HepG2 (cell line): ENCODE results near the gene SERPINI1. TPM values are rescaled to one million over a fixed set of nuclear protein-coding genes. Genes with fewer than 3 reads are reported as not detected.

ENCODE experiments used
- ATAC-seq: fragments of 200-7000 bp; cut with Tn5 transposase; 3 replicates; pipeline ENCODE4 v1.9.1; 2020; ENCODE audit warnings: mild to moderate bottlenecking, moderate library complexity
- BruUV-seq: library from RNA; stranded (reverse); fragments of 400-500 nt; replicated peaks from 2 replicates; lab custom pipeline; 2021; lab: Mats Ljungman, UMichigan
- CTCF ChIA-PET: fragments of 300-600 bp; formaldehyde crosslinking; extraction: SDS; loops from one replicate; lab custom pipeline; 2021; ENCODE audit warnings: low total read pairs, inconsistent platforms, low intra/inter-chr PET ratio; lab: Yijun Ruan, JAX
- POLR2A ChIA-PET: fragments of 350-600 bp; sonication (Branson Sonifier 250); formaldehyde crosslinking; loops from one replicate; lab custom pipeline; 2020; ENCODE audit warnings: antibody characterized with exemption, inconsistent platforms; lab: Yijun Ruan, JAX
- DNase-seq: peaks from one replicate; pipeline ENCODE4 v3.0.0-alpha.2; 2015; ENCODE audit warnings: low spot score
- FAIRE-seq: peaks from 3 replicates; lab custom pipeline; 2011; peaks lifted over from hg19 to GRCh38; lab: Jason Lieb, UNC
- H2AFZ ChIP-seq: one replicate; pipeline ENCODE4 v1.6.1; 2011; ENCODE audit warnings: low read length, inconsistent platforms
- H3K27ac ChIP-seq: fragments of 300-600 bp; 3 replicates; pipeline ENCODE4 v1.8.0; 2011; ENCODE audit warnings: mixed run types, mild to moderate bottlenecking, mixed read lengths, low read length, inconsistent platforms; ENCODE audit not compliant: insufficient read depth; ENCODE audit errors: extremely low read length
- H3K27me3 ChIP-seq, 2 experiments: fragments of 200-600 bp in 1 of 2; 2 replicates in 1 of 2; 3 replicates in 1 of 2; pipeline versions ENCODE4 v1.6.0 to v1.8.0; 2011; ENCODE audit warnings: low read length in 2 of 2, mild to moderate bottlenecking in 2 of 2, moderate library complexity in 2 of 2, inconsistent platforms in 1 of 2; ENCODE audit not compliant: insufficient read depth in 2 of 2, control insufficient read depth in 1 of 2
- H3K36me3 ChIP-seq, 2 experiments: fragments of 200-600 bp in 1 of 2; replicated peaks in 1 of 2; 2 replicates in 1 of 2; 3 replicates in 1 of 2; pipeline versions ENCODE4 v1.5.1 to v1.8.0; 2011; ENCODE audit warnings: low read length in 2 of 2, inconsistent platforms in 1 of 2; ENCODE audit not compliant: insufficient read depth in 2 of 2, control insufficient read depth in 1 of 2
- H3K4me1 ChIP-seq: 2 replicates; pipeline ENCODE4 v1.5.1; 2012; ENCODE audit warnings: low read length, inconsistent platforms; ENCODE audit not compliant: insufficient read depth
- H3K4me2 ChIP-seq: 2 replicates; pipeline ENCODE4 v1.6.0; 2011; ENCODE audit warnings: low read depth, low read length, inconsistent platforms
- H3K4me3 ChIP-seq, 3 experiments: fragments of 200-600 bp in 1 of 3; sonication (generic), shearing (Covaris generic) in 1 of 3; replicated peaks in 1 of 3; 2 replicates each; pipeline ENCODE4 v1.5.1; 2011 to 2016; ENCODE audit warnings: low read length in 3 of 3, inconsistent platforms in 2 of 3, low read depth in 2 of 3, mild to moderate bottlenecking in 2 of 3, control low read depth in 1 of 3, mixed read lengths in 1 of 3; ENCODE audit not compliant: insufficient read depth in 1 of 3
- H3K79me2 ChIP-seq: one replicate; pipeline ENCODE4 v1.6.1; 2011; ENCODE audit warnings: low read length, inconsistent platforms; ENCODE audit not compliant: insufficient read depth
- H3K9ac ChIP-seq: 2 replicates; pipeline ENCODE4 v1.6.0; 2011; ENCODE audit warnings: mild to moderate bottlenecking, low read depth, low read length, inconsistent platforms; ENCODE audit not compliant: insufficient read depth
- H3K9me3 ChIP-seq: 2 replicates; pipeline ENCODE4 v1.5.1; 2012; ENCODE audit warnings: mild to moderate bottlenecking, low read length
- H4K20me1 ChIP-seq: 2 replicates; pipeline ENCODE4 v1.6.0; 2011; ENCODE audit warnings: inconsistent platforms, mild to moderate bottlenecking, low read length, moderate library complexity; ENCODE audit not compliant: insufficient read depth
- ELF3 ChIP-seq: IDR thresholded peaks from 2 replicates; pipeline ENCODE4 v1.6.1; 2016; ENCODE audit warnings: missing genetic modification reagents, missing compliant biosample characterization
- HOMEZ ChIP-seq: IDR thresholded peaks from 2 replicates; pipeline ENCODE4 v1.6.1; 2016; ENCODE audit warnings: low read depth
- IRF2 ChIP-seq: IDR thresholded peaks from 2 replicates; pipeline ENCODE4 v1.6.1; 2018; ENCODE audit warnings: missing genetic modification reagents, missing compliant biosample characterization
- MAF1 ChIP-seq: sonication (generic); formaldehyde crosslinking; IDR thresholded peaks from 2 replicates; pipeline ENCODE4 v1.5.0; 2020; ENCODE audit warnings: missing genetic modification reagents, borderline replicate concordance
- NR0B2 ChIP-seq: sonication (generic); formaldehyde crosslinking; IDR thresholded peaks from 2 replicates; pipeline ENCODE4 v1.4.0; 2020; ENCODE audit warnings: mild to moderate bottlenecking, missing genetic modification reagents
- PAF1 ChIP-seq: IDR thresholded peaks from 2 replicates; pipeline ENCODE4 v1.6.1; 2016; ENCODE audit warnings: missing genetic modification reagents, missing compliant biosample characterization
- THYN1 ChIP-seq: sonication (generic); formaldehyde crosslinking; IDR thresholded peaks from 2 replicates; pipeline ENCODE4 v1.8.1; 2023; ENCODE audit warnings: low read depth, mild to moderate bottlenecking, moderate library complexity, missing genetic modification reagents, borderline replicate concordance
- ZBTB3 ChIP-seq: sonication (generic); formaldehyde crosslinking; IDR thresholded peaks from 2 replicates; pipeline ENCODE4 v1.4.0; 2020; ENCODE audit warnings: low read depth, mild to moderate bottlenecking, moderate library complexity, missing genetic modification reagents, borderline replicate concordance
- ZNF577 ChIP-seq: sonication (generic); formaldehyde crosslinking; IDR thresholded peaks from 2 replicates; pipeline ENCODE4 v1.4.0; 2020; ENCODE audit warnings: mild to moderate bottlenecking, low read depth, missing genetic modification reagents, borderline replicate concordance
- ZNF674 ChIP-seq: sonication (generic); formaldehyde crosslinking; IDR thresholded peaks from 2 replicates; pipeline ENCODE4 v1.5.0; 2020; ENCODE audit warnings: low read depth, mild to moderate bottlenecking, missing genetic modification reagents
- ZNF749 ChIP-seq: sonication (generic); formaldehyde crosslinking; IDR thresholded peaks from 2 replicates; pipeline ENCODE4 v1.8.0; 2022; ENCODE audit warnings: mild to moderate bottlenecking, missing genetic modification reagents, moderate library complexity, borderline replicate concordance
- WGBS: methylation state at CpG from one replicate; pipeline ENCODE4 v1.1.6; 2017; ENCODE audit warnings: low lambda C conversion rate; 5-methylcytosine and 5-hydroxymethylcytosine counted together
- in situ Hi-C: cut with HindIII; loops from 2 replicates; pipeline ENCODE4 v1.10.0; 2017; ENCODE audit warnings: low pct_unique_long_range_greater_than_20kb; ENCODE audit not compliant: extremely low pct_ligation_motif_present
- intact Hi-C: fragments of 100-400 bp; cut with micrococcal nuclease; formaldehyde crosslinking; loops from one replicate; pipeline ENCODE4 v1.10.0; 2022; ENCODE audit not compliant: unreplicated experiment
- polyA plus RNA-seq, 8 experiments: library from polyadenylated mRNA; depleted of rRNA in 3 of 8; stranded (reverse) in 7 of 8; unstranded in 1 of 8; fragments of >200 nt; fragmentation: Illumina TruSeq in 4 of 8; extraction: Trizol in 4 of 8; gene quantifications; 2 replicates each; pipeline versions ENCODE4 v1.2.1 to v1.2.3, GENCODE V29; 2011 to 2016; ENCODE audit warnings: low read depth in 4 of 8, missing spikeins in 1 of 8, mixed read lengths in 1 of 8; ENCODE audit not compliant: insufficient read depth in 1 of 8
- total RNA-seq, 5 experiments: library from RNA; depleted of rRNA; stranded (reverse); fragments of >200 nt; fragmentation: Illumina TruSeq; extraction: Trizol; gene quantifications; 2 replicates each; pipeline ENCODE4 v1.2.3, GENCODE V29; 2016; ENCODE audit warnings: low read depth in 1 of 5
- TF ChIP-seq, protein P1 (sequence below): sonication (generic); formaldehyde crosslinking; IDR thresholded peaks from 2 replicates; pipeline ENCODE4; 2020; ENCODE audit warnings: missing genetic modification reagents, mild to moderate bottlenecking, borderline replicate concordance
- TF ChIP-seq, protein P2 (sequence below): sonication (generic); formaldehyde crosslinking; IDR thresholded peaks from 2 replicates; pipeline ENCODE4 v1.4.0; 2020; ENCODE audit warnings: missing genetic modification reagents, borderline replicate concordance
- TF ChIP-seq, protein P3 (sequence below): sonication (generic); formaldehyde crosslinking; conservative IDR thresholded peaks from 2 replicates; pipeline ENCODE4 v1.4.0; 2020; ENCODE audit warnings: missing genetic modification reagents

The SERPINI1 gene
- total and polyA plus RNA-seq, 2 of the 13 experiments (the other 11 are each of a cell fraction or from before 2014, with no cell fraction given), result 14.7 to 58.0 TPM

DNA sequence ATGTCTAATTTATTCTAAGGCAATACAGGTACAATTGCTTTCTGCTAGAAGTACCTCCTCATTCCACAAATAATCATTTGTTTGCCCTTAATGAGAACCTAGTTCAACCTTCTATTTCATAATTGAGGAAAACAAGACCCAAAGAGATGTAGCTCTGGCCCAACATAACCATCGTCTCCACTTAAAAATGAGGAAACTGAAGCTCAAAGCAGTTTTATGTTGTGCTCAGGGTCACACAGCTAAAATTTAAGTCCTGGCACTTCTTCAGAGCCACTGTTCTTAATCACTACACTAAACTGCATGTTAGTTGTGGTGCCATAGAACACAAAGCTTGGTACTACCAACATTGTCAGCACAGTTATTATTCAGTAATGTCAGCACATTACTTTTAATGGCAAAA, 108.0 kb downstream of the SERPINI1 start:
- 73% methylated on average over 1 of the region's 1 CpG for WGBS
- ChIA-PET POLR2A (no interaction called here), CTCF (no interaction called here)
- no TSS peak for BruUV-seq
- in situ Hi-C loops, result no loop called here
- H3K27me3 ChIP-seq, result no peaks in the 10 kb centered on the region; a peak in 1 of 5 replicates
- no peak overlapping the region for H3K4me3 ChIP-seq
- no peak overlapping the region for H2AFZ ChIP-seq
- H3K27ac ChIP-seq, result no peak overlapping the region
- no peak overlapping the region for H3K4me2 ChIP-seq
- DNase-seq (no peak), ATAC-seq (no peak), FAIRE-seq (no peak)
- H3K4me1 ChIP-seq, result no peaks in the 10 kb centered on the region
- no peaks in the 10 kb centered on the region for H3K36me3 ChIP-seq
- no peaks in the 10 kb centered on the region for H3K9me3 ChIP-seq
- H4K20me1 ChIP-seq, result no peaks in the 10 kb centered on the region
- H3K9ac ChIP-seq, result no peak overlapping the region
- intact Hi-C loops, result no loop called here
- no peaks in the 10 kb centered on the region for H3K79me2 ChIP-seq
- no peak for TF ChIP-seq THYN1 (CRISPR knock-in tag)
- TF ChIP-seq ELF3 (CRISPR knock-in tag), result no peak
- no peak for TF ChIP-seq PAF1 (CRISPR knock-in tag)
- no peak for TF ChIP-seq IRF2 (CRISPR knock-in tag)
- no peak for TF ChIP-seq ZNF674 (CRISPR knock-in tag)
- no peak for TF ChIP-seq ZNF749 (CRISPR knock-in tag)
- TF ChIP-seq, protein P1, sequence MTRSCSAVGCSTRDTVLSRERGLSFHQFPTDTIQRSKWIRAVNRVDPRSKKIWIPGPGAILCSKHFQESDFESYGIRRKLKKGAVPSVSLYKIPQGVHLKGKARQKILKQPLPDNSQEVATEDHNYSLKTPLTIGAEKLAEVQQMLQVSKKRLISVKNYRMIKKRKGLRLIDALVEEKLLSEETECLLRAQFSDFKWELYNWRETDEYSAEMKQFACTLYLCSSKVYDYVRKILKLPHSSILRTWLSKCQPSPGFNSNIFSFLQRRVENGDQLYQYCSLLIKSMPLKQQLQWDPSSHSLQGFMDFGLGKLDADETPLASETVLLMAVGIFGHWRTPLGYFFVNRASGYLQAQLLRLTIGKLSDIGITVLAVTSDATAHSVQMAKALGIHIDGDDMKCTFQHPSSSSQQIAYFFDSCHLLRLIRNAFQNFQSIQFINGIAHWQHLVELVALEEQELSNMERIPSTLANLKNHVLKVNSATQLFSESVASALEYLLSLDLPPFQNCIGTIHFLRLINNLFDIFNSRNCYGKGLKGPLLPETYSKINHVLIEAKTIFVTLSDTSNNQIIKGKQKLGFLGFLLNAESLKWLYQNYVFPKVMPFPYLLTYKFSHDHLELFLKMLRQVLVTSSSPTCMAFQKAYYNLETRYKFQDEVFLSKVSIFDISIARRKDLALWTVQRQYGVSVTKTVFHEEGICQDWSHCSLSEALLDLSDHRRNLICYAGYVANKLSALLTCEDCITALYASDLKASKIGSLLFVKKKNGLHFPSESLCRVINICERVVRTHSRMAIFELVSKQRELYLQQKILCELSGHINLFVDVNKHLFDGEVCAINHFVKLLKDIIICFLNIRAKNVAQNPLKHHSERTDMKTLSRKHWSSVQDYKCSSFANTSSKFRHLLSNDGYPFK (CRISPR knock-in tag), result no peak
- TF ChIP-seq NR0B2 (CRISPR knock-in tag), result no peak
- TF ChIP-seq HOMEZ (CRISPR knock-in tag), result no peak
- TF ChIP-seq, protein P2, sequence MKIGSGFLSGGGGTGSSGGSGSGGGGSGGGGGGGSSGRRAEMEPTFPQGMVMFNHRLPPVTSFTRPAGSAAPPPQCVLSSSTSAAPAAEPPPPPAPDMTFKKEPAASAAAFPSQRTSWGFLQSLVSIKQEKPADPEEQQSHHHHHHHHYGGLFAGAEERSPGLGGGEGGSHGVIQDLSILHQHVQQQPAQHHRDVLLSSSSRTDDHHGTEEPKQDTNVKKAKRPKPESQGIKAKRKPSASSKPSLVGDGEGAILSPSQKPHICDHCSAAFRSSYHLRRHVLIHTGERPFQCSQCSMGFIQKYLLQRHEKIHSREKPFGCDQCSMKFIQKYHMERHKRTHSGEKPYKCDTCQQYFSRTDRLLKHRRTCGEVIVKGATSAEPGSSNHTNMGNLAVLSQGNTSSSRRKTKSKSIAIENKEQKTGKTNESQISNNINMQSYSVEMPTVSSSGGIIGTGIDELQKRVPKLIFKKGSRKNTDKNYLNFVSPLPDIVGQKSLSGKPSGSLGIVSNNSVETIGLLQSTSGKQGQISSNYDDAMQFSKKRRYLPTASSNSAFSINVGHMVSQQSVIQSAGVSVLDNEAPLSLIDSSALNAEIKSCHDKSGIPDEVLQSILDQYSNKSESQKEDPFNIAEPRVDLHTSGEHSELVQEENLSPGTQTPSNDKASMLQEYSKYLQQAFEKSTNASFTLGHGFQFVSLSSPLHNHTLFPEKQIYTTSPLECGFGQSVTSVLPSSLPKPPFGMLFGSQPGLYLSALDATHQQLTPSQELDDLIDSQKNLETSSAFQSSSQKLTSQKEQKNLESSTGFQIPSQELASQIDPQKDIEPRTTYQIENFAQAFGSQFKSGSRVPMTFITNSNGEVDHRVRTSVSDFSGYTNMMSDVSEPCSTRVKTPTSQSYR (CRISPR knock-in tag), result no peak
- no peak for TF ChIP-seq ZBTB3 (CRISPR knock-in tag)
- no peak for TF ChIP-seq ZNF577 (CRISPR knock-in tag)
- no peak for TF ChIP-seq MAF1 (CRISPR knock-in tag)
- TF ChIP-seq, protein P3, sequence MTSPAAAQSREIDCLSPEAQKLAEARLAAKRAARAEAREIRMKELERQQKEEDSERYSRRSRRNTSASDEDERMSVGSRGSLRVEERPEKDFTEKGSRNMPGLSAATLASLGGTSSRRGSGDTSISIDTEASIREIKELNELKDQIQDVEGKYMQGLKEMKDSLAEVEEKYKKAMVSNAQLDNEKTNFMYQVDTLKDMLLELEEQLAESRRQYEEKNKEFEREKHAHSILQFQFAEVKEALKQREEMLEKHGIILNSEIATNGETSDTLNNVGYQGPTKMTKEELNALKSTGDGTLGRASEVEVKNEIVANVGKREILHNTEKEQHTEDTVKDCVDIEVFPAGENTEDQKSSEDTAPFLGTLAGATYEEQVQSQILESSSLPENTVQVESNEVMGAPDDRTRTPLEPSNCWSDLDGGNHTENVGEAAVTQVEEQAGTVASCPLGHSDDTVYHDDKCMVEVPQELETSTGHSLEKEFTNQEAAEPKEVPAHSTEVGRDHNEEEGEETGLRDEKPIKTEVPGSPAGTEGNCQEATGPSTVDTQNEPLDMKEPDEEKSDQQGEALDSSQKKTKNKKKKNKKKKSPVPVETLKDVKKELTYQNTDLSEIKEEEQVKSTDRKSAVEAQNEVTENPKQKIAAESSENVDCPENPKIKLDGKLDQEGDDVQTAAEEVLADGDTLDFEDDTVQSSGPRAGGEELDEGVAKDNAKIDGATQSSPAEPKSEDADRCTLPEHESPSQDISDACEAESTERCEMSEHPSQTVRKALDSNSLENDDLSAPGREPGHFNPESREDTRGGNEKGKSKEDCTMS (CRISPR knock-in tag), result no peak
